Cardiac fibroblast (primary cell): ENCODE data around the gene GABARAPL2.
"Not testable (repeated sequence)": the region's sequence is repeated elsewhere in the genome, so short reads cannot be mapped to it uniquely, and the experiment has no call there.

Source experiments
- DNase-seq, 2 donors: peaks; one replicate each; pipeline versions ENCODE4 v3.0.0 to v3.0.0-alpha.2; 2010; ENCODE audit warnings: low read depth in 2 of 2
- H3K4me3 ChIP-seq, 2 donors: replicated peaks in 1 of 2; 1 replicate in 1 of 2; 2 replicates in 1 of 2; pipeline ENCODE4 v1.5.1; 2011; ENCODE audit warnings: low read depth in 2 of 2, low read length in 2 of 2, mild to moderate bottlenecking in 2 of 2, moderate library complexity in 1 of 2
- CTCF ChIP-seq: IDR thresholded peaks from one replicate; pipeline ENCODE4 v1.5.1; 2011; ENCODE audit warnings: low read depth, mild to moderate bottlenecking, low read length, inconsistent platforms

The GABARAPL2 gene

GRCh38 chr16:75541236-75541635 lies 24.9 kb upstream of the GABARAPL2 start:
- no peak for TF ChIP-seq CTCF
- no peak overlapping the region for H3K4me3 ChIP-seq
- DNase-seq: no peak

GRCh38 chr16:75542462-75542861 lies 23.7 kb upstream of the GABARAPL2 start:
- H3K4me3 ChIP-seq, DNase-seq: not testable (repeated sequence)

- H3K4me3 ChIP-seq, DNase-seq: not testable (repeated sequence)
Observed at GRCh38 chr16:75545879-75546278, 20.3 kb upstream of the GABARAPL2 start.

GRCh38 chr16:75546293-75546692 lies 19.9 kb upstream of the GABARAPL2 start:
- no peak overlapping the region for H3K4me3 ChIP-seq
- no peak for TF ChIP-seq CTCF
- DNase-seq: no peak

- not testable (repeated sequence) for H3K4me3 ChIP-seq, DNase-seq
Observed at GRCh38 chr16:75548456-75548855, 17.7 kb upstream of the GABARAPL2 start.

GRCh38 chr16:75550211-75550662 lies 15.9 kb upstream of the GABARAPL2 start:
- peak; percentile 43 to 65 for DNase-seq
- peak; percentile 58 for TF ChIP-seq CTCF
- no peak overlapping the region for H3K4me3 ChIP-seq

- no peak overlapping the region for H3K4me3 ChIP-seq
- no peak for DNase-seq
- no peak for TF ChIP-seq CTCF
Observed at GRCh38 chr16:75552951-75553350, 13.2 kb upstream of the GABARAPL2 start.

- peak overlapping the region; percentile 80 to 87 for H3K4me3 ChIP-seq
- no peak for TF ChIP-seq CTCF
- peak; percentile 92 to 93 for DNase-seq
Observed at GRCh38 chr16:75555213-75555706, 10.9 kb upstream of the GABARAPL2 start.
